Frontal cortex (tissue), 4 donors: ENCODE measurements around the gene INPP5A. TPM values are rescaled to one million over a fixed set of nuclear protein-coding genes. Genes with fewer than 3 reads are reported as not detected.
"Not testable (repeated sequence)": the region's sequence is repeated elsewhere in the genome, so short reads cannot be mapped to it uniquely, and the experiment has no call there.

Experiments used
- DNase-seq, 2 donors: peaks; one replicate each; pipeline ENCODE4 v3.0.0; 2012; ENCODE audit warnings: low spot score in 2 of 2
- FAIRE-seq: peaks from 2 replicates; lab custom pipeline; 2012; peaks lifted over from hg19 to GRCh38; lab: Jason Lieb, UNC
- total RNA-seq: library from RNA; depleted of rRNA; stranded (reverse); fragments of >200 nt; gene quantifications from one replicate; pipeline ENCODE4 v1.2.3, GENCODE V29; 2014
- donor health status: control.
- donor health status: control.
- donor health status: control.

INPP5A gene
- total RNA-seq, 1 donor from 2014 or later: 38.7 TPM

GRCh38 chr10:132502544-132503300 is 34.9 kb upstream of the INPP5A start:
- FAIRE-seq: no peak
- DNase-seq: no peak

GRCh38 chr10:132503581-132504421 is 33.8 kb upstream of the INPP5A start:
- FAIRE-seq: no peak

DNA sequence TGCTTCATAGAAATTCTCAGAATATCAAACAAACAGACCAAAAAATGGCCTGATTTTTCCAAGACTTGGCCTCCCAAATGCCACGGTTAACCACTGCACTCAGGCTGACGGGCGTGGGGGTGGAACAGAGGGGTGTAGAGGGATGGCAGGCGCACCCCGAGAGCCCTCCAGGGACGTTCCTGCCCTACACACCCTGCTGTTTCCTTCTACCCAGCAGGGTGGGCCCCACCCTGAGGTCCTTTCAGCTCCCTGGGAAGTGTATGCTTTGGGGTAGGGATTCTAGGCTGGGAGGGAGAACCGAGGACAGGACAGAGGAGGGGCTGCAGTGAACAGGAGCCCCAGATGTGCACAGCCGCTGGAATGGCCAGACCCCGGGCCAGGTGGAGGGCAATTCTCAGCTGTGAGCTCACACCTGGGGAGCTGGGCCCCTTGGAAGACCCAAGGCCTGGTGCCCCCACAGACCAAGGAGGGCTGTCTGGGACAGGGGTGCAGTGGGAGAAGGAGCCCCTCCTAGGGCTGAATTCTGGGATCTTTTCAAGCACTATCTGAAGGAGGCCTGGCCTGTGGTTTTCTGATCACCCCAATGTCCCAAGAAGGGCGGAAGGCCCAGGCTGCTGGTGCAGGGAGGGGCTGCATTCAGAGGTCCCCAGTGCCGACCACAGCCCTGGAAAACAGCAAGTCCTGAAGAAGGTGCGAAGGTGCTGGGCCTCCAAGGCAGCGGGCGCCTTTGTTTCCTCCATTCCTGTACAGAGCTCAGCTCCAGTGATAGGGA is 32.9 kb upstream of the INPP5A start:
- FAIRE-seq (no peak), DNase-seq (no peak)

More at GRCh38 chr10:132503581-132504421, 33.8 kb upstream of the INPP5A start:
- DNase-seq: no peak

DNA sequence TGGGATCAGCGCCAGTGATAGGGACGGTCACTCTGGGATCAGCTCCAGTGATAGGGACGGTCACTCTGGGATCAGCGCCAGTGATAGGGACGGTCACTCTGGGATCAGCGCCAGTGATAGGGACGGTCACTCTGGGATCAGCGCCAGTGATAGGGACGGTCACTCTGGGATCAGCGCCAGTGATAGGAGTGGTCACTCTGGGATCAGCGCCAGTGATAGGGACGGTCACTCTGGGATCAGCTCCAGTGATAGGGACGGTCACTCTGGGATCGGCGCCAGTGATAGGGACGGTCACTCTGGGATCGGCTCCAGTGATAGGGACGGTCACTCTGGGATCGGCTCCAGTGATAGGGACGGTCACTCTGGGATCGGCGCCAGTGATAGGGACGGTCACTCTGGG is 32.0 kb upstream of the INPP5A start:
- FAIRE-seq, DNase-seq: not testable (repeated sequence)

- no peak for FAIRE-seq
- no peak for DNase-seq
Measured at GRCh38 chr10:132506711-132507408, 30.7 kb upstream of the INPP5A start.

DNA sequence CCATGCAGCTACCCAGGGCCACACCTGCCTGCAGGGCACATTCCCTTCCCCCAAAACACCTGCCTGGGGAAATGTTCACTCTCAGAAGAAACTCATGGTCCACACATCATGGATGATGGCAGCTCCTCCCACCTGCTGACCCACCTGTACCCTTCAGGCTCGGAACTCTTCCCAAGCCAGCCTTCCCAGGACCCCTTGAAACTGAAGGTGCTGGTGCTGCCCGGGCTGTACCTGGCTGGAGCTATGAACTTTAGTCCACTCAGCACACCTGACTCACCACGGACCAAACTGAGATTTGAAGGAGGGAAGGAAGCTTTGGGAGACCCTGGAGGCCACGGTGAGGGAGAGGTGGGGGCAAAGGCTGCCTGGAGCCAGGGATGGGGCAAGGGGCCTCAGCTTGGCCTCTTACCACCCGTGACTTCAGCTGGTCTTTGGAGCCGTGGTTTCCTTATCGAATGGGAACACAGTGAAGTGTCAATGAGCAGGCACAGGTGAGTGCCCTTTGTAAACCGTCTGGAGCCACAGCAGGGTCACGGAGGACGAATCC is 30.1 kb upstream of the INPP5A start:
- FAIRE-seq (no peak), DNase-seq (no peak)

- no peak for FAIRE-seq
Measured at GRCh38 chr10:132507956-132508490, 29.6 kb upstream of the INPP5A start.

DNA sequence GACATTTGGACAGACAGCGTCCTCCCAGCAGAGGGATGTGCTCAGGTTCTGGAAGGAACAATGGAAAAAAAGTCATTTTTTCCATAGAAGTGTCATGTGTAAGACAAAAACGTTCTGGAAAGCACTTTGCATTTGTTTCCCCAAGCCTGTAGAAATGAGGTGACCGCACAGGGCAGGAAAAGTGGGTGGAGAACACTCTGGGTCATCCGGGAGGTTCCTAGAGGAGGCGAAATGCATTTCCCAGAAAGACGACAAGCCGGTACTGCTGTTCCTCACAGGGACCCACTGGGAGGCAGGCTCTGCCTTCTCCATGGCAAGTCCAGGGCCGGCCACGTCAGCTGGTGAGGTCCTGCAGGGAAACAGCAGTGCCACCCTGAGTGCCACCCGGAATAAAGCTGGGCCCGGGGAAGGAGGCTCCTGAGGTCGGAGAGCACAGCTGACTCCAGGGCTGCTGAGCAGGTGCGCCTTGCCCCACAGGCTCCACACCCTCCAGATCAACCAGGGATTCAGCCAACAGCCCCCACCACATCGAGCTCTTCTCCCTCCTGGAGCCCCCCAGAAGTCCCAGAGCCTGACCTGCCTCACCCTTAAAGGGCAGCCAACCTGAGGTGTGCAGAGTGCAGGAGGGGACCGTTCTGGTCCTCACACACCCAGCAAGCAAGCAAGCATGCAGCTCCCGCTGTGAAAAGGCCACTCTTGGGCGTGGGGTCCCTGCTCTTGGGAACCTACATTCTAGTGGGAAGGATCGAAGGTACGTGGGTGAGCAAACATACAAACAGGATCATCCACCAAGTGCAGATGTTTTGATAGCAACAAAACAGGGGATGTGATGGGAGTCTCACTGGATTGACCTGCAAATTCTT is 28.8 kb upstream of the INPP5A start:
- DNase-seq (no peak), FAIRE-seq (no peak)

More at GRCh38 chr10:132507956-132508490, 29.6 kb upstream of the INPP5A start:
- no peak for DNase-seq

- no peak for DNase-seq
- no peak for FAIRE-seq
Measured at GRCh38 chr10:132509506-132510173, 27.9 kb upstream of the INPP5A start.

DNA sequence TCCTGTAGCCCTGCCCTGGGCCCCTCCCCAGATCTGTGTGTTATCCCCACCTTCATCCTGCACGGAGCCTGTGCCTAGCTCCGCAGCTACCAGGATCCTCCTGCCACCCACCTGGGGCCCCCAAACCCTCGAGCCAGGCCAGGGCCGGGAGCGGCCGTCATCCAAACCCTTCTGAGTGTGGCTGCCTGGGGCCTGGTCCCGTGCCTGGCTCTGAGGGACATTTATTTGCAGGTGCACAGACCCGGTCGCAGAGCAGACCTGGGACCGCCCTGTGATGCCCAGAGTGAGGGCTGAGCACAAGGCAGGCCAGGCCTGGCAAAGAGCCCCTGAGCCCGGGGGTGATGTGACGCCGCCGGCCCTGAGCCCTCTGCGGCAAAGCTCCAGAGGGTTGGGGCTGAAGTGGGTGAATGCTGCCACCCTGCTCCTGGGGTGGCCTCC is 27.4 kb upstream of the INPP5A start:
- no peak for FAIRE-seq
- no peak for DNase-seq

- DNase-seq (no peak), FAIRE-seq (no peak)
Measured at GRCh38 chr10:132511121-132512051, 26.2 kb upstream of the INPP5A start.

GRCh38 chr10:132512052-132512442 is 25.5 kb upstream of the INPP5A start:
- FAIRE-seq: no peak
- DNase-seq: no peak

GRCh38 chr10:132512693-132513345 is 24.8 kb upstream of the INPP5A start:
- no peak for DNase-seq
- FAIRE-seq: no peak

GRCh38 chr10:132514821-132515520 is 22.6 kb upstream of the INPP5A start:
- DNase-seq (peak in 1 of 2 donors; percentile 3), FAIRE-seq (no peak)
